A549 (cell line): ENCODE results near the gene CCDC197. TPM values are rescaled to one million over a fixed set of nuclear protein-coding genes. Genes with fewer than 3 reads are reported as not detected.
A peak's percentile ranks its signal among the peaks of the same experiment; 100 is the strongest.

ENCODE experiments used
- ATAC-seq, 2 experiments: fragments of 200-7000 bp in 1 of 2; fragments of >200 bp in 1 of 2; cut with Nextera tagmentation in 1 of 2; cut with Tn5 transposase in 1 of 2; 3 replicates each; pipeline versions ENCODE4 v1.8.0 to v1.9.1; 2018 to 2020; ENCODE audit warnings: mild to moderate bottlenecking in 1 of 2, moderate library complexity in 1 of 2
- CTCF ChIA-PET: fragments of 300-600 bp; sonication (Branson Sonifier 250); formaldehyde crosslinking; extraction: SDS; loops from one replicate; lab custom pipeline; 2021; ENCODE audit warnings: antibody characterized with exemption, inconsistent platforms; lab: Yijun Ruan, JAX
- POLR2A ChIA-PET: fragments of 350-600 bp; formaldehyde crosslinking; extraction: SDS; loops from one replicate; lab custom pipeline; 2021; ENCODE audit warnings: antibody characterized with exemption, inconsistent platforms; lab: Yijun Ruan, JAX
- DNase-seq, 2 experiments: peaks; one replicate each; pipeline versions ENCODE4 v3.0.0 to v3.0.0-alpha.2; 2011 to 2016; ENCODE audit warnings: low read depth in 1 of 2, low spot score in 1 of 2
- FAIRE-seq: peaks from 2 replicates; lab custom pipeline; 2011; peaks lifted over from hg19 to GRCh38; lab: Jason Lieb, UNC
- H3K27ac ChIP-seq, 2 experiments: fragments of >200 bp; sonication (Bioruptor Twin); formaldehyde crosslinking; 3 replicates each; pipeline ENCODE4 v1.5.1; 2016 to 2017
- H3K4me1 ChIP-seq: fragments of >200 bp; sonication (Bioruptor Twin); formaldehyde crosslinking; 3 replicates; pipeline ENCODE4 v1.6.1; 2016
- H3K4me2 ChIP-seq: fragments of >200 bp; sonication (Bioruptor Twin); formaldehyde crosslinking; 3 replicates; pipeline ENCODE4 v1.6.1; 2016
- H3K4me3 ChIP-seq: fragments of >200 bp; sonication (Bioruptor Twin); formaldehyde crosslinking; 3 replicates; pipeline ENCODE4 v1.5.1; 2016
- H3K9me3 ChIP-seq: fragments of >200 bp; sonication (Bioruptor Twin); formaldehyde crosslinking; 3 replicates; pipeline ENCODE4 v1.6.1; 2016
- BHLHE40 ChIP-seq: IDR thresholded peaks from 2 replicates; pipeline ENCODE4 v1.6.1; 2012; ENCODE audit warnings: low read depth, low read length, inconsistent platforms
- CBX2 ChIP-seq: fragments of 200-600 bp; sonication (generic); IDR thresholded peaks from 2 replicates; pipeline ENCODE4 v1.6.1; 2016; ENCODE audit warnings: low read depth, mild to moderate bottlenecking, borderline replicate concordance
- CBX8 ChIP-seq: fragments of 200-600 bp; sonication (generic); IDR thresholded peaks from 2 replicates; pipeline ENCODE4 v1.6.1; 2016
- CHD2 ChIP-seq: fragments of 150-350 bp; IDR thresholded peaks from 2 replicates; pipeline ENCODE4 v1.6.1; 2014; ENCODE audit warnings: low read length; ENCODE audit not compliant: partially characterized antibody
- CHD4 ChIP-seq: fragments of 200-600 bp; sonication (generic); IDR thresholded peaks from 2 replicates; pipeline ENCODE4 v1.6.1; 2016; ENCODE audit warnings: antibody characterized with exemption, mild to moderate bottlenecking, borderline replicate concordance
- EHF ChIP-seq: fragments of 250-450 bp; sonication (Bioruptor Pico); IDR thresholded peaks from 2 replicates; pipeline ENCODE4 v1.5.0; 2020; ENCODE audit warnings: mild to moderate bottlenecking
- FOSB ChIP-seq: fragments of 250-450 bp; sonication (Bioruptor Pico); IDR thresholded peaks from 2 replicates; pipeline ENCODE4 v1.5.0; 2020; ENCODE audit warnings: mild to moderate bottlenecking, moderate library complexity
- FOXS1 ChIP-seq: fragments of 250-450 bp; sonication (Bioruptor Pico); IDR thresholded peaks from 2 replicates; pipeline ENCODE4 v1.5.0; 2020; ENCODE audit warnings: mild to moderate bottlenecking, moderate library complexity
- HEYL ChIP-seq: fragments of 250-450 bp; sonication (Bioruptor Pico); IDR thresholded peaks from 2 replicates; pipeline ENCODE4 v1.8.0; 2021; ENCODE audit warnings: mild to moderate bottlenecking, moderate library complexity
- HOXA7 ChIP-seq: fragments of 250-450 bp; sonication (Bioruptor Pico); IDR thresholded peaks from 2 replicates; pipeline ENCODE4 v1.5.0; 2020; ENCODE audit warnings: mild to moderate bottlenecking, moderate library complexity
- KDM5A ChIP-seq: fragments of 200-600 bp; sonication (generic); IDR thresholded peaks from 2 replicates; pipeline ENCODE4 v1.6.1; 2016; ENCODE audit warnings: antibody characterized with exemption, mild to moderate bottlenecking
- NFE2L2 ChIP-seq: fragments of 150-350 bp; conservative IDR thresholded peaks from 2 replicates; pipeline ENCODE4 v1.6.1; 2014; ENCODE audit warnings: low read length
- NPAS2 ChIP-seq: fragments of 250-450 bp; sonication (Bioruptor Pico); IDR thresholded peaks from 2 replicates; pipeline ENCODE4 v1.8.0; 2022; ENCODE audit warnings: mild to moderate bottlenecking, moderate library complexity, borderline replicate concordance
- RCOR1 ChIP-seq: fragments of 150-350 bp; IDR thresholded peaks from 2 replicates; pipeline ENCODE4 v1.6.1; 2014; ENCODE audit warnings: antibody characterized with exemption, low read length, low read depth
- RFX5 ChIP-seq: fragments of 450-650 bp; IDR thresholded peaks from 2 replicates; pipeline ENCODE4 v1.7.1; 2014; ENCODE audit warnings: antibody characterized with exemption, mild to moderate bottlenecking, moderate library complexity
- TFCP2L1 ChIP-seq: fragments of 250-450 bp; sonication (Bioruptor Pico); IDR thresholded peaks from 2 replicates; pipeline ENCODE4 v1.5.0; 2021; ENCODE audit warnings: mild to moderate bottlenecking
- WGBS: methylation state at CpG from one replicate; pipeline ENCODE4 v1.1.6; 2017; ENCODE audit errors: missing lambda C conversion rate; 5-methylcytosine and 5-hydroxymethylcytosine counted together
- polyA minus RNA-seq: library from RNA; depleted of rRNA, polyadenylated mRNA; stranded (reverse); fragments of >200 nt; gene quantifications from 2 replicates; pipeline ENCODE4 v1.2.3, GENCODE V29; 2011; rRNA and poly(A)+ RNA removed
- polyA plus RNA-seq, 4 experiments: library from polyadenylated mRNA; depleted of rRNA in 3 of 4; stranded (reverse); fragments of >200 nt; fragmentation: RNase III in 1 of 4; extraction: RNeasy Plus Mini Kit Qiagen cat#74134 plus additional on column Dnase treatment in 1 of 4; gene quantifications; 2 replicates in 3 of 4; 3 replicates in 1 of 4; pipeline ENCODE4 v1.2.3, GENCODE V29; 2011 to 2017
- TF ChIP-seq, protein P1 (sequence below): fragments of 250-450 bp; sonication (Bioruptor Pico); IDR thresholded peaks from 2 replicates; pipeline ENCODE4 v1.5.0; 2020; ENCODE audit warnings: low read depth, mild to moderate bottlenecking, moderate library complexity
- TF ChIP-seq, protein P2 (sequence below): IDR thresholded peaks from 2 replicates; pipeline ENCODE4 v1.6.1; 2012
- TF ChIP-seq, protein P3 (sequence below): fragments of >200 bp; sonication (Bioruptor Twin); formaldehyde crosslinking; IDR thresholded peaks from 2 replicates; pipeline ENCODE4 v1.6.1; 2016
- TF ChIP-seq, protein P4 (sequence below): fragments of >200 bp; sonication (Bioruptor Twin); formaldehyde crosslinking; IDR thresholded peaks from 3 replicates; pipeline ENCODE4 v1.5.1; 2016

Gene CCDC197
- polyA plus RNA-seq (2011; rRNA removed) (not detected in 2 replicates), polyA plus RNA-seq (2017; fragmentation: RNase III; extraction: RNeasy Plus Mini Kit Qiagen cat#74134 plus additional on column Dnase treatment) (not detected in 3 replicates), polyA minus RNA-seq (not detected in 2 replicates)
- polyA plus RNA-seq (2012; cell fraction: cytosol; rRNA removed) = not detected in 2 replicates
- 0.04 TPM in 1 of 2 replicates, not detected in the other for polyA plus RNA-seq (2012; cell fraction: nucleus; rRNA removed)

- H3K4me2 ChIP-seq = no peak within 1 kb of the TSS
- CTCF ChIA-PET = interaction anchor here (0.6 to 12.5 kb wide), 6 partner anchors 13 to 1982 kb away, joined by 3 to 400 read pairs (median 5); no protein-coding TSS in a partner anchor
Observed at GRCh38 chr14:93997082-93997481, at the start of gene CCDC197. Gene CCDC197, plus strand, starts transcription at chr14:93997301. Its CDS starts 831 bp downstream, at chr14:93998132.

GRCh38 chr14:93949511-93950075 is 47.5 kb upstream of the CCDC197 start:
- CTCF ChIA-PET = interaction anchor here (1.1 to 29.6 kb wide), 4 partner anchors 9 to 51 kb away, joined by 3 to 601 read pairs (median 234); partner anchors contain the start of genes ASB2 and CCDC197
- no peak for DNase-seq
- FAIRE-seq = no peak
- ATAC-seq = no peak
- POLR2A ChIA-PET = no interaction called here
- Histone ChIP-seq H3K4me2 (no peak overlapping the region), H3K27ac (no peak overlapping the region), H3K4me1 (peaks cover 9% of the 10 kb centered on the region; the same call in 2 of the 3 replicates), H3K4me3 (no peak overlapping the region), H3K9me3 (no peaks in the 10 kb centered on the region)
- TF ChIP-seq CBX8 = no peak
- no peak for TF ChIP-seq CHD2
- TF ChIP-seq, protein P1, sequence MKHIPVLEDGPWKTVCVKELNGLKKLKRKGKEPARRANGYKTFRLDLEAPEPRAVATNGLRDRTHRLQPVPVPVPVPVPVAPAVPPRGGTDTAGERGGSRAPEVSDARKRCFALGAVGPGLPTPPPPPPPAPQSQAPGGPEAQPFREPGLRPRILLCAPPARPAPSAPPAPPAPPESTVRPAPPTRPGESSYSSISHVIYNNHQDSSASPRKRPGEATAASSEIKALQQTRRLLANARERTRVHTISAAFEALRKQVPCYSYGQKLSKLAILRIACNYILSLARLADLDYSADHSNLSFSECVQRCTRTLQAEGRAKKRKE (CRISPR knock-in tag) = no peak
- no peak for TF ChIP-seq HEYL (CRISPR knock-in tag)
- TF ChIP-seq, protein P2, sequence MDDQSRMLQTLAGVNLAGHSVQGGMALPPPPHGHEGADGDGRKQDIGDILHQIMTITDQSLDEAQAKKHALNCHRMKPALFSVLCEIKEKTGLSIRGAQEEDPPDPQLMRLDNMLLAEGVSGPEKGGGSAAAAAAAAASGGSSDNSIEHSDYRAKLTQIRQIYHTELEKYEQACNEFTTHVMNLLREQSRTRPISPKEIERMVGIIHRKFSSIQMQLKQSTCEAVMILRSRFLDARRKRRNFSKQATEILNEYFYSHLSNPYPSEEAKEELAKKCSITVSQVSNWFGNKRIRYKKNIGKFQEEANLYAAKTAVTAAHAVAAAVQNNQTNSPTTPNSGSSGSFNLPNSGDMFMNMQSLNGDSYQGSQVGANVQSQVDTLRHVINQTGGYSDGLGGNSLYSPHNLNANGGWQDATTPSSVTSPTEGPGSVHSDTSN = no peak
- no peak for TF ChIP-seq NPAS2 (CRISPR knock-in tag)
- no peak for TF ChIP-seq NFE2L2
- TF ChIP-seq HOXA7 (CRISPR knock-in tag) = no peak
- no peak for TF ChIP-seq EHF (CRISPR knock-in tag)
- no peak for TF ChIP-seq FOSB (CRISPR knock-in tag)
- TF ChIP-seq KDM5A = no peak
- TF ChIP-seq, protein P3, sequence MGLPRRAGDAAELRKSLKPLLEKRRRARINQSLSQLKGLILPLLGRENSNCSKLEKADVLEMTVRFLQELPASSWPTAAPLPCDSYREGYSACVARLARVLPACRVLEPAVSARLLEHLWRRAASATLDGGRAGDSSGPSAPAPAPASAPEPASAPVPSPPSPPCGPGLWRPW = no peak
- 78% methylated on average over 9 of the region's 13 CpGs for WGBS

More at GRCh38 chr14:93997082-93997481, at the start of gene CCDC197:
- ATAC-seq = no peak
- Histone ChIP-seq H3K27ac (peak within 1 kb of the TSS in 1 of 2 experiments; percentile 75; a peak in 2 of 6 replicates), H3K4me1 (peaks cover 12% of the 10 kb centered on the region; the same call in 2 of the 3 replicates), H3K9me3 (no peaks in the 10 kb centered on the region), H3K4me3 (no peak within 1 kb of the TSS)
- WGBS = 50% methylated on average over 1 of the region's 1 CpG
- POLR2A ChIA-PET = no interaction called here
- no peak for TF ChIP-seq EHF (CRISPR knock-in tag)
- TF ChIP-seq CHD4 = no peak
- TF ChIP-seq RFX5 = no peak
- no peak for TF ChIP-seq CBX2
- TF ChIP-seq TFCP2L1 (CRISPR knock-in tag) = no peak
- no peak for TF ChIP-seq FOXS1 (CRISPR knock-in tag)
- no peak for TF ChIP-seq RCOR1
- TF ChIP-seq CBX8 = no peak
- no peak for FAIRE-seq
- DNase-seq = no peak

DNA sequence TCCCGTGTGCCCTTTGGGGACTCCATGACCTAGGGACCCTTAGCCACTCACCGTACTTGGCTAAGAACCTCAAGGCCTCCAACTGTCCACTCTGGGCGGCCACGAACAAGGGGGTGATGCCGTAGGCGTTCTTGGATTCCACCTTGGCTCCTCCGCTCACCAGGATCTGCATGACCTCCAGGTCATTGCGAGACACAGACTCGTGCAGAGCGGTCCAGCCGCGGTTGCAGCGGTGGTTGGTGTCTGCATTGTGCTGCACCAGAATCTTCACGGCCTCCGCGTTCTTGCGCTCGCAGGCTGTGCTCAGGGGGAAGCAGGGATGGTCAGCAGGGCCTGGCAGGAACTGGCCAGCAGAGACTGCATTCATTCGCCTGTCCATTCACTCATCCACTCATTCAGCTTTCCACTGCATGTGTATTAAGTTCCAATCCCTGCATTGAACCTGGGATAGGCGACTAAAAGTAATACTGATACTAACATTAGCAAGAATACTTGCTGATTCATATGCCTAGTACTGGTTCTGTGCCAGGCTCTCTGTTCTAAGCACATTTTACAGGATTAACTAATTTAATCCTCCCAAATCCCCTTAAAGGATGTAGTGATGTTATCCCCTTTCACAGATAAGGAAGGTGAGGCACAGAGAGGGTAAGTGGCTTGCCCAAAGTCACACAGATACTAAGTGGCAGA is 46.0 kb upstream of the CCDC197 start:
- ChIA-PET POLR2A (no interaction called here), CTCF (interaction anchor here (1.0 to 29.6 kb wide), 4 partner anchors 11 to 49 kb away, joined by 3 to 601 read pairs (median 234); partner anchors contain the start of genes ASB2 and CCDC197)
- FAIRE-seq (no peak), ATAC-seq (no peak), DNase-seq (no peak)
- TF ChIP-seq, protein P4, sequence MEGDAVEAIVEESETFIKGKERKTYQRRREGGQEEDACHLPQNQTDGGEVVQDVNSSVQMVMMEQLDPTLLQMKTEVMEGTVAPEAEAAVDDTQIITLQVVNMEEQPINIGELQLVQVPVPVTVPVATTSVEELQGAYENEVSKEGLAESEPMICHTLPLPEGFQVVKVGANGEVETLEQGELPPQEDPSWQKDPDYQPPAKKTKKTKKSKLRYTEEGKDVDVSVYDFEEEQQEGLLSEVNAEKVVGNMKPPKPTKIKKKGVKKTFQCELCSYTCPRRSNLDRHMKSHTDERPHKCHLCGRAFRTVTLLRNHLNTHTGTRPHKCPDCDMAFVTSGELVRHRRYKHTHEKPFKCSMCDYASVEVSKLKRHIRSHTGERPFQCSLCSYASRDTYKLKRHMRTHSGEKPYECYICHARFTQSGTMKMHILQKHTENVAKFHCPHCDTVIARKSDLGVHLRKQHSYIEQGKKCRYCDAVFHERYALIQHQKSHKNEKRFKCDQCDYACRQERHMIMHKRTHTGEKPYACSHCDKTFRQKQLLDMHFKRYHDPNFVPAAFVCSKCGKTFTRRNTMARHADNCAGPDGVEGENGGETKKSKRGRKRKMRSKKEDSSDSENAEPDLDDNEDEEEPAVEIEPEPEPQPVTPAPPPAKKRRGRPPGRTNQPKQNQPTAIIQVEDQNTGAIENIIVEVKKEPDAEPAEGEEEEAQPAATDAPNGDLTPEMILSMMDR = no peak
- TF ChIP-seq BHLHE40 = no peak
- no peaks in the 10 kb centered on the region for H3K9me3 ChIP-seq
- H3K4me2 ChIP-seq = no peak overlapping the region
- peaks cover 6% of the 10 kb centered on the region; the same call in 2 of the 3 replicates for H3K4me1 ChIP-seq
- 87% methylated on average over 20 of the region's 20 CpGs for WGBS
- no peak overlapping the region for H3K4me3 ChIP-seq
- no peak overlapping the region; a peak in 1 of 6 replicates for H3K27ac ChIP-seq
